H9 (cell line): ENCODE measurements around the gene FHIP2A. TPM values are rescaled to one million over a fixed set of nuclear protein-coding genes. Genes with fewer than 3 reads are reported as not detected.

Source experiments
- DNase-seq: peaks from one replicate; pipeline ENCODE4 v3.0.0-alpha.2; 2017
- H2AFZ ChIP-seq: one replicate; pipeline ENCODE4 v1.6.1; 2013; ENCODE audit warnings: mild to moderate bottlenecking, low read length, control low read depth, moderate library complexity
- H2AK5ac ChIP-seq: 2 replicates; pipeline ENCODE4 v1.6.1; 2013; ENCODE audit warnings: low read length, control low read depth, mixed read lengths; ENCODE audit not compliant: insufficient read length
- H2BK120ac ChIP-seq: one replicate; pipeline ENCODE4 v1.6.1; 2013; ENCODE audit warnings: low read depth, mild to moderate bottlenecking, low read length, control low read depth, inconsistent platforms; ENCODE audit not compliant: poor library complexity, severe bottlenecking
- H2BK12ac ChIP-seq: 2 replicates; pipeline ENCODE4 v1.6.1; 2013; ENCODE audit warnings: low read length, control low read depth, mixed read lengths, low read depth; ENCODE audit not compliant: insufficient read length
- H2BK15ac ChIP-seq: 2 replicates; pipeline ENCODE4 v1.6.1; 2013; ENCODE audit warnings: low read depth, low read length, control low read depth
- H2BK20ac ChIP-seq: one replicate; pipeline ENCODE4 v1.6.1; 2013; ENCODE audit warnings: low read depth, mild to moderate bottlenecking, low read length, control low read depth, inconsistent platforms; ENCODE audit not compliant: poor library complexity, severe bottlenecking
- H2BK5ac ChIP-seq: 2 replicates; pipeline ENCODE4 v1.6.1; 2013; ENCODE audit warnings: low read length, control low read depth, mixed read lengths; ENCODE audit not compliant: insufficient read length
- H3K14ac ChIP-seq: 2 replicates; pipeline ENCODE4 v1.6.1; 2013; ENCODE audit warnings: low read length, control low read depth; ENCODE audit not compliant: insufficient read depth
- H3K18ac ChIP-seq: 2 replicates; pipeline ENCODE4 v1.6.1; 2013; ENCODE audit warnings: low read depth, mild to moderate bottlenecking, mixed read lengths, low read length, control low read depth; ENCODE audit not compliant: insufficient read length
- H3K23ac ChIP-seq: 2 replicates; pipeline ENCODE4 v1.6.1; 2013; ENCODE audit warnings: low read length, control low read depth, mixed read lengths, low read depth; ENCODE audit not compliant: insufficient read length
- H3K23me2 ChIP-seq: 2 replicates; pipeline ENCODE4 v1.6.1; 2013; ENCODE audit warnings: low read depth, mild to moderate bottlenecking, mixed read lengths, low read length, control low read depth; ENCODE audit not compliant: insufficient read length, poor library complexity, severe bottlenecking
- H3K27ac ChIP-seq: 2 replicates; pipeline ENCODE4 v1.5.1; 2013; ENCODE audit warnings: low read length, control low read depth, mixed read lengths, low read depth; ENCODE audit not compliant: insufficient read length
- H3K27me3 ChIP-seq: 2 replicates; pipeline ENCODE4 v1.6.1; 2013; ENCODE audit warnings: low read length, control low read depth, inconsistent platforms; ENCODE audit not compliant: insufficient read depth
- H3K4ac ChIP-seq: 2 replicates; pipeline ENCODE4 v1.6.1; 2013; ENCODE audit warnings: low read depth, mild to moderate bottlenecking, control low read depth, inconsistent platforms, low read length, moderate library complexity
- H3K4me1 ChIP-seq: 2 replicates; pipeline ENCODE4 v1.6.1; 2013; ENCODE audit warnings: low read length, control low read depth, inconsistent platforms; ENCODE audit not compliant: insufficient read depth
- H3K4me2 ChIP-seq: 2 replicates; pipeline ENCODE4 v1.6.1; 2013; ENCODE audit warnings: low read length, control low read depth, mixed read lengths; ENCODE audit not compliant: insufficient read length, insufficient read depth
- H3K56ac ChIP-seq: 2 replicates; pipeline ENCODE4 v1.6.1; 2013; ENCODE audit warnings: low read depth, mild to moderate bottlenecking, mixed read lengths, low read length, control low read depth; ENCODE audit not compliant: insufficient read length
- H3K79me1 ChIP-seq: 2 replicates; pipeline ENCODE4 v1.6.1; 2013; ENCODE audit warnings: low read depth, mild to moderate bottlenecking, moderate library complexity, low read length, control low read depth, inconsistent platforms; ENCODE audit not compliant: insufficient read depth, poor library complexity, severe bottlenecking
- H3K79me2 ChIP-seq: 2 replicates; pipeline ENCODE4 v1.6.1; 2013; ENCODE audit warnings: low read length, control low read depth, inconsistent platforms; ENCODE audit not compliant: insufficient read depth
- H3K9ac ChIP-seq: 2 replicates; pipeline ENCODE4 v1.6.1; 2013; ENCODE audit warnings: low read length, control low read depth, mixed read lengths; ENCODE audit not compliant: insufficient read length; ENCODE audit errors: extremely low read depth
- H3K9me3 ChIP-seq: one replicate; pipeline ENCODE4 v1.6.1; 2013; ENCODE audit warnings: low read depth, low read length, inconsistent platforms; ENCODE audit not compliant: control insufficient read depth
- H3T11ph ChIP-seq: one replicate; pipeline ENCODE4 v1.6.1; 2013; ENCODE audit warnings: mild to moderate bottlenecking, low read length, control low read depth, inconsistent platforms
- H4K20me1 ChIP-seq: one replicate; pipeline ENCODE4 v1.6.1; 2013; ENCODE audit not compliant: control insufficient read depth, insufficient read length, insufficient read depth
- H4K5ac ChIP-seq: 2 replicates; pipeline ENCODE4 v1.6.1; 2013; ENCODE audit warnings: low read depth, mild to moderate bottlenecking, mixed read lengths, low read length, control low read depth; ENCODE audit not compliant: insufficient read length
- H4K8ac ChIP-seq: replicated peaks from 2 replicates; pipeline ENCODE4 v1.6.1; 2013; ENCODE audit warnings: low read length, control low read depth, mixed read lengths, low read depth; ENCODE audit not compliant: insufficient read length
- H4K91ac ChIP-seq: 2 replicates; pipeline ENCODE4 v1.6.1; 2013; ENCODE audit warnings: low read depth, mild to moderate bottlenecking, moderate library complexity, mixed read lengths, low read length, control low read depth; ENCODE audit not compliant: insufficient read length
- H3K27ac Mint-ChIP-seq, 3 experiments: 2 replicates in 2 of 3; 3 replicates in 1 of 3; pipeline ENCODE4 v1.8.0; 2020 to 2021; ENCODE audit warnings: mixed read lengths in 3 of 3, mild to moderate bottlenecking in 1 of 3, moderate library complexity in 1 of 3
- H3K27me3 Mint-ChIP-seq: 2 replicates; pipeline ENCODE4 v1.8.0; 2021; ENCODE audit warnings: low read depth, mild to moderate bottlenecking, moderate library complexity, mixed read lengths
- H3K36me3 Mint-ChIP-seq, 3 experiments: 2 replicates in 2 of 3; 3 replicates in 1 of 3; pipeline ENCODE4 v1.8.0; 2020 to 2021; ENCODE audit warnings: low read depth in 3 of 3, mixed read lengths in 3 of 3; ENCODE audit not compliant: insufficient read depth in 1 of 3
- H3K4me1 Mint-ChIP-seq, 2 experiments: 2 replicates each; pipeline ENCODE4 v1.8.0; 2020; ENCODE audit warnings: mixed read lengths in 2 of 2
- H3K4me3 Mint-ChIP-seq, 2 experiments: 2 replicates in 1 of 2; 3 replicates in 1 of 2; pipeline ENCODE4 v1.8.0; 2020 to 2021; ENCODE audit warnings: mild to moderate bottlenecking in 2 of 2, mixed read lengths in 2 of 2, moderate library complexity in 1 of 2
- H3K9me3 Mint-ChIP-seq, 2 experiments: 2 replicates in 1 of 2; 3 replicates in 1 of 2; pipeline ENCODE4 v1.8.0; 2020; ENCODE audit warnings: mild to moderate bottlenecking in 2 of 2, mixed read lengths in 2 of 2, moderate library complexity in 1 of 2
- CTCF ChIP-seq: fragments of 200-600 bp; sonication (generic); conservative IDR thresholded peaks from 3 replicates; pipeline ENCODE4 v1.8.0; 2021; ENCODE audit warnings: antibody characterized with exemption, mild to moderate bottlenecking
- WGBS: extraction: QIAGEN DNeasy Blood & Tissue Kit; methylation state at CpG from one replicate; pipeline ENCODE4 v1.1.7; 2013; ENCODE audit warnings: missing lambda C conversion rate, low lambda C conversion rate, mixed read lengths; ENCODE audit not compliant: insufficient read length; ENCODE audit errors: extremely low coverage; 5-methylcytosine and 5-hydroxymethylcytosine counted together
- total RNA-seq: library from RNA; stranded (reverse); gene quantifications from 2 replicates; pipeline ENCODE4 v1.2.1, GENCODE V29; 2021

The FHIP2A gene
- total RNA-seq, 1 experiment from 2014 or later = 14.8 TPM

- H3K27me3 ChIP-seq = no peaks in the 10 kb centered on the region
- H4K5ac ChIP-seq = no peak overlapping the region
- no peak overlapping the region for H2BK120ac ChIP-seq
- H2AFZ ChIP-seq = no peak overlapping the region
- H2BK15ac ChIP-seq = no peak overlapping the region
- H3K79me1 ChIP-seq = no peaks in the 10 kb centered on the region
- no peak overlapping the region for H4K91ac ChIP-seq
- Mint-ChIP-seq H3K36me3 (no peaks in the 10 kb centered on the region), H3K9me3 (no peaks in the 10 kb centered on the region; a peak in 1 of 5 replicates), H3K4me1 (no peaks in the 10 kb centered on the region), H3K27ac (no peak overlapping the region), H3K27me3 (no peaks in the 10 kb centered on the region), H3K4me3 (no peak overlapping the region)
- no peak for DNase-seq
- no peak overlapping the region for H2AK5ac ChIP-seq
- H3K4ac ChIP-seq = no peak overlapping the region
- H2BK12ac ChIP-seq = no peak overlapping the region
- no peak overlapping the region for H3K14ac ChIP-seq
- H3K27ac ChIP-seq = no peak overlapping the region
- no peak overlapping the region for H3K4me2 ChIP-seq
- H3K23ac ChIP-seq = no peak overlapping the region
- no peaks in the 10 kb centered on the region for H3K9me3 ChIP-seq
- H4K8ac ChIP-seq = no peak overlapping the region
- H3K4me1 ChIP-seq = no peaks in the 10 kb centered on the region
- no peaks in the 10 kb centered on the region for H4K20me1 ChIP-seq
- H3K9ac ChIP-seq = no peak overlapping the region
- no peak overlapping the region for H3T11ph ChIP-seq
- TF ChIP-seq CTCF = no peak
- no peaks in the 10 kb centered on the region for H3K79me2 ChIP-seq
- no peak overlapping the region for H3K56ac ChIP-seq
- no peak overlapping the region for H3K18ac ChIP-seq
- no CpG with 5 or more reads among the region's 3 CpGs for WGBS
- H2BK20ac ChIP-seq = no peak overlapping the region
- H3K23me2 ChIP-seq = no peaks in the 10 kb centered on the region
- H2BK5ac ChIP-seq = no peak overlapping the region
These were observed 19.4 kb upstream of the FHIP2A start for GRCh38 chr10:114802177-114802576.
